HEK293 (cell line): ENCODE results near the gene SLC25A24.
"Not testable (repeated sequence)": the region's sequence is repeated elsewhere in the genome, so short reads cannot be mapped to it uniquely, and the experiment has no call there.

Experiments
- CTCF ChIA-PET: fragments of 350-600 bp; formaldehyde crosslinking; extraction: SDS; loops from one replicate; lab custom pipeline; 2021; ENCODE audit warnings: antibody characterized with exemption; lab: Yijun Ruan, JAX
- POLR2A ChIA-PET: fragments of 300-600 bp; formaldehyde crosslinking; extraction: SDS; loops from one replicate; lab custom pipeline; 2020; ENCODE audit warnings: antibody characterized with exemption, inconsistent platforms; lab: Yijun Ruan, JAX
- H3K27ac ChIP-seq: fragments of 200-500 bp; sonication (Bioruptor generic); 2 replicates; pipeline ENCODE4 v1.5.1; 2014; ENCODE audit warnings: low read depth, low read length, control low read depth, inconsistent platforms; ENCODE audit errors: extremely low read depth
- H3K36me3 ChIP-seq, 2 experiments: fragments of 200-500 bp in 1 of 2; sonication (Bioruptor generic) in 1 of 2; 1 replicate in 1 of 2; 2 replicates in 1 of 2; pipeline ENCODE4 v1.5.1; 2014 to 2017; ENCODE audit warnings: inconsistent platforms in 2 of 2, low read length in 2 of 2; ENCODE audit not compliant: control insufficient read depth in 2 of 2, insufficient read depth in 1 of 2
- H3K4me1 ChIP-seq: fragments of 200-500 bp; sonication (Bioruptor generic); 2 replicates; pipeline ENCODE4 v1.5.1; 2014; ENCODE audit warnings: mild to moderate bottlenecking, low read length, inconsistent platforms; ENCODE audit not compliant: control insufficient read depth, insufficient read depth
- H3K4me3 ChIP-seq: 2 replicates; pipeline ENCODE4 v1.5.1; 2011; ENCODE audit warnings: low read depth, mild to moderate bottlenecking, control low read depth, low read length, moderate library complexity
- H3K9me3 ChIP-seq: fragments of 200-500 bp; sonication (Bioruptor generic); 2 replicates; pipeline ENCODE4 v1.5.1; 2014; ENCODE audit warnings: low read depth, low read length, inconsistent platforms; ENCODE audit not compliant: control insufficient read depth, insufficient read depth
- ATF2 ChIP-seq: fragments of 450-650 bp; formaldehyde crosslinking; IDR thresholded peaks from 2 replicates; pipeline ENCODE4 v1.5.1; 2016; ENCODE audit warnings: missing biosample characterization, missing genetic modification characterization, low read depth
- KLF1 ChIP-seq: fragments of 450-650 bp; formaldehyde crosslinking; IDR thresholded peaks from 2 replicates; pipeline ENCODE4 v1.5.1; 2016; ENCODE audit warnings: missing biosample characterization, missing genetic modification characterization
- TRIM28 ChIP-seq: IDR thresholded peaks from 2 replicates; pipeline ENCODE4 v1.6.1; 2011; ENCODE audit warnings: low read length, control low read depth, borderline replicate concordance
- TSHZ1 ChIP-seq: fragments of 450-650 bp; formaldehyde crosslinking; IDR thresholded peaks from 2 replicates; pipeline ENCODE4 v1.5.1; 2016; ENCODE audit warnings: missing biosample characterization, missing genetic modification characterization, borderline replicate concordance
- WT1 ChIP-seq: fragments of 450-650 bp; formaldehyde crosslinking; IDR thresholded peaks from 2 replicates; pipeline ENCODE4 v1.5.1; 2016; ENCODE audit warnings: missing biosample characterization, missing genetic modification characterization
- ZNF146 ChIP-seq: fragments of 450-650 bp; formaldehyde crosslinking; IDR thresholded peaks from 2 replicates; pipeline ENCODE4 v1.5.1; 2016; ENCODE audit warnings: missing biosample characterization, missing genetic modification characterization
- ZNF335 ChIP-seq: fragments of 450-650 bp; formaldehyde crosslinking; conservative IDR thresholded peaks from 2 replicates; pipeline ENCODE4 v1.5.1; 2016; ENCODE audit warnings: missing biosample characterization, missing genetic modification characterization
- ZNF350 ChIP-seq: fragments of 450-650 bp; formaldehyde crosslinking; IDR thresholded peaks from 2 replicates; pipeline ENCODE4 v1.5.0; 2017; ENCODE audit warnings: missing biosample characterization, mild to moderate bottlenecking, missing genetic modification characterization
- ZNF48 ChIP-seq: fragments of 450-650 bp; formaldehyde crosslinking; IDR thresholded peaks from 2 replicates; pipeline ENCODE4 v1.5.1; 2016; ENCODE audit warnings: missing biosample characterization, missing genetic modification characterization
- ZNF521 ChIP-seq: fragments of 450-650 bp; formaldehyde crosslinking; IDR thresholded peaks from 2 replicates; pipeline ENCODE4 v1.5.1; 2017; ENCODE audit warnings: missing biosample characterization, mild to moderate bottlenecking, missing genetic modification characterization
- ZNF596 ChIP-seq: fragments of 450-650 bp; IDR thresholded peaks from 2 replicates; pipeline ENCODE4 v1.5.0; 2018; ENCODE audit warnings: missing biosample characterization, mild to moderate bottlenecking, missing genetic modification characterization, moderate library complexity
- ZNF654 ChIP-seq: fragments of 450-650 bp; formaldehyde crosslinking; IDR thresholded peaks from 2 replicates; pipeline ENCODE4 v1.5.1; 2016; ENCODE audit warnings: low read depth, missing biosample characterization, missing genetic modification characterization
- ZNF707 ChIP-seq: fragments of 450-650 bp; formaldehyde crosslinking; IDR thresholded peaks from 2 replicates; pipeline ENCODE4 v1.5.1; 2016; ENCODE audit warnings: missing biosample characterization, missing genetic modification characterization
- TF ChIP-seq, protein P1 (sequence below): fragments of 450-650 bp; formaldehyde crosslinking; IDR thresholded peaks from 2 replicates; pipeline ENCODE4 v1.5.1; 2016; ENCODE audit warnings: missing biosample characterization, missing genetic modification characterization
- TF ChIP-seq, protein P2 (sequence below): fragments of 450-650 bp; formaldehyde crosslinking; IDR thresholded peaks from 2 replicates; pipeline ENCODE4 v1.5.1; 2016; ENCODE audit warnings: missing biosample characterization, missing genetic modification characterization

SLC25A24 gene

GRCh38 chr1:108149796-108150467, 50.2 kb downstream of the SLC25A24 start (continued):
- TF ChIP-seq ATF2: no peak
- TF ChIP-seq ZNF596 (tag by site-specific recombination): no peak
- TF ChIP-seq TSHZ1 (tag by site-specific recombination): no peak
- no peak for TF ChIP-seq WT1 (tag by site-specific recombination)
- no peak for TF ChIP-seq ZNF654 (tag by site-specific recombination)
- TF ChIP-seq TRIM28: no peak
- no peak for TF ChIP-seq ZNF350 (tag by site-specific recombination)
- TF ChIP-seq KLF1: no peak
- TF ChIP-seq ZNF707 (tag by site-specific recombination): no peak
- TF ChIP-seq ZNF335 (tag by site-specific recombination): no peak
- no peak for TF ChIP-seq ZNF521
- no peak for TF ChIP-seq ZNF48 (tag by site-specific recombination)

- peaks cover 0 to 39% of the 10 kb centered on the region in 2 experiments; a peak in 1 of 3 replicates for H3K36me3 ChIP-seq
These were observed 55.6 kb downstream of the SLC25A24 start for GRCh38 chr1:108144569-108144968.

More at GRCh38 chr1:108144569-108144968, 55.6 kb downstream of the SLC25A24 start:
- H3K9me3 ChIP-seq, H3K4me1 ChIP-seq, H3K27ac ChIP-seq, H3K4me3 ChIP-seq, POLR2A ChIA-PET: not testable (repeated sequence)
- TF ChIP-seq, protein P1, sequence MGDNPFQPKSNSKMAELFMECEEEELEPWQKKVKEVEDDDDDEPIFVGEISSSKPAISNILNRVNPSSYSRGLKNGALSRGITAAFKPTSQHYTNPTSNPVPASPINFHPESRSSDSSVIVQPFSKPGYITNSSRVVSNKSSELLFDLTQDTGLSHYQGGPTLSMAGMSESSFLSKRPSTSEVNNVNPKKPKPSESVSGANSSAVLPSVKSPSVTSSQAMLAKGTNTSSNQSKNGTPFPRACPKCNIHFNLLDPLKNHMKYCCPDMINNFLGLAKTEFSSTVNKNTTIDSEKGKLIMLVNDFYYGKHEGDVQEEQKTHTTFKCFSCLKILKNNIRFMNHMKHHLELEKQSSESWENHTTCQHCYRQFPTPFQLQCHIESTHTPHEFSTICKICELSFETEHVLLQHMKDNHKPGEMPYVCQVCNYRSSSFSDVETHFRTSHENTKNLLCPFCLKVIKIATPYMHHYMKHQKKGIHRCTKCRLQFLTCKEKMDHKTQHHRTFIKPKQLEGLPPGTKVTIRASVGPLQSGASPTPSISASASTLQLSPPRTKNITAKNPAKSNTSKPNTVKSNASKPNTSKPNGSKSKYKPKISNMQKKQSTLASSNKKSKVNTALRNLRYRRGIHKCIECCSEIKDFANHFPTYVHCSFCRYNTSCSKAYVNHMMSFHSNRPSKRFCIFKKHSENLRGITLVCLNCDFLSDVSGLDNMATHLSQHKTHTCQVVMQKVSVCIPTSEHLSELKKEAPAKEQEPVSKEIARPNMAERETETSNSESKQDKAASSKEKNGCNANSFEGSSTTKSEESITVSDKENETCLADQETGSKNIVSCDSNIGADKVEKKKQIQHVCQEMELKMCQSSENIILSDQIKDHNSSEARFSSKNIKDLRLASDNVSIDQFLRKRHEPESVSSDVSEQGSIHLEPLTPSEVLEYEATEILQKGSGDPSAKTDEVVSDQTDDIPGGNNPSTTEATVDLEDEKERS (tag by site-specific recombination): peak; percentile 78; the same call in 1 of the 2 replicates
- peak; percentile 86 for TF ChIP-seq ZNF146
- TF ChIP-seq, protein P2, sequence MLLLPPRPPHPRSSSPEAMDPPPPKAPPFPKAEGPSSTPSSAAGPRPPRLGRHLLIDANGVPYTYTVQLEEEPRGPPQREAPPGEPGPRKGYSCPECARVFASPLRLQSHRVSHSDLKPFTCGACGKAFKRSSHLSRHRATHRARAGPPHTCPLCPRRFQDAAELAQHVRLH (tag by site-specific recombination): peak; percentile 24; the same call in 1 of the 2 replicates
- CTCF ChIA-PET: interaction anchor here (0.6 kb wide), 1 partner anchor 20 kb away, joined by 3 read pairs; no protein-coding TSS in a partner anchor
